HCT116 (cell line): ENCODE measurements around the gene FAM78B. TPM values are rescaled to one million over a fixed set of nuclear protein-coding genes. Genes with fewer than 3 reads are reported as not detected.

Source experiments
- ATAC-seq: fragments of 200-7000 bp; cut with Tn5 transposase; 2 replicates; pipeline ENCODE4 v1.9.1; 2020; ENCODE audit warnings: mild to moderate bottlenecking, moderate library complexity
- BruUV-seq: library from RNA; stranded (reverse); fragments of 400-500 nt; replicated peaks from 2 replicates; lab custom pipeline; 2021; lab: Mats Ljungman, UMichigan
- CTCF ChIA-PET: fragments of 300-600 bp; sonication (Branson Sonifier 250); formaldehyde crosslinking; loops from one replicate; lab custom pipeline; 2021; ENCODE audit warnings: antibody characterized with exemption; lab: Charles Lee
- POLR2A ChIA-PET: fragments of 300-600, 350-600 bp; sonication (Branson Sonifier 250); formaldehyde crosslinking; loops from one replicate; lab custom pipeline; 2021; ENCODE audit warnings: antibody characterized with exemption; lab: Charles Lee
- RAD21 ChIA-PET, 2 experiments: fragments of 300-600 bp; sonication (Branson Sonifier 250); formaldehyde crosslinking; loops; one replicate each; lab custom pipeline; 2023; ENCODE audit warnings: low total read pairs in 2 of 2; ENCODE audit not compliant: uncharacterized antibody in 2 of 2, unreplicated experiment in 2 of 2, low non-redundant PET in 1 of 2; lab: Charles Lee
- DNase-seq: peaks from one replicate; pipeline ENCODE4 v3.0.0-alpha.2; 2010; ENCODE audit warnings: low read depth, low spot score
- H2AFZ ChIP-seq: fragments of 200-600 bp; shearing (Covaris generic), sonication (generic); 2 replicates; pipeline ENCODE4 v1.6.1; 2017; ENCODE audit warnings: low read depth, mixed run types, mixed read lengths, antibody characterized with exemption, low read length; ENCODE audit not compliant: poor library complexity, severe bottlenecking
- H3K27ac ChIP-seq: 2 replicates; pipeline ENCODE4 v1.5.1; 2012; ENCODE audit warnings: low read depth, low read length
- H3K27me3 ChIP-seq: fragments of 200-600 bp; sonication (generic); 2 replicates; pipeline ENCODE4 v1.6.1; 2016; ENCODE audit warnings: mixed run types, low read length, mixed read lengths; ENCODE audit not compliant: insufficient read depth
- H3K36me3 ChIP-seq, 2 experiments: fragments of 200-500 bp in 1 of 2; fragments of 200-600 bp in 1 of 2; sonication (Bioruptor generic) in 1 of 2; sonication (generic) in 1 of 2; 2 replicates each; pipeline versions ENCODE4 v1.5.1 to v1.6.1; 2014 to 2016; ENCODE audit warnings: low read length in 2 of 2, inconsistent platforms in 1 of 2, mixed read lengths in 1 of 2, mixed run types in 1 of 2; ENCODE audit not compliant: insufficient read depth in 2 of 2, control insufficient read depth in 1 of 2
- H3K4me1 ChIP-seq, 2 experiments: fragments of 200-600 bp in 1 of 2; sonication (generic) in 1 of 2; 2 replicates each; pipeline versions ENCODE4 v1.5.1 to v1.6.1; 2012 to 2017; ENCODE audit warnings: low read length in 2 of 2, inconsistent platforms in 1 of 2, mild to moderate bottlenecking in 1 of 2, mixed read lengths in 1 of 2, mixed run types in 1 of 2, moderate library complexity in 1 of 2; ENCODE audit not compliant: insufficient read depth in 2 of 2, control insufficient read depth in 1 of 2
- H3K4me2 ChIP-seq: fragments of 200-600 bp; sonication (generic); 2 replicates; pipeline ENCODE4 v1.6.1; 2017; ENCODE audit warnings: mixed run types, low read length, mixed read lengths
- H3K4me3 ChIP-seq, 2 experiments: fragments of 200-600 bp in 1 of 2; sonication (generic) in 1 of 2; replicated peaks in 1 of 2; 2 replicates each; pipeline ENCODE4 v1.5.1; 2011 to 2016; ENCODE audit warnings: low read length in 2 of 2, control low read depth in 1 of 2, low read depth in 1 of 2, mild to moderate bottlenecking in 1 of 2, mixed read lengths in 1 of 2, mixed run types in 1 of 2
- H3K79me2 ChIP-seq: fragments of 200-600 bp; sonication (generic); 2 replicates; pipeline ENCODE4 v1.6.1; 2017; ENCODE audit warnings: mild to moderate bottlenecking, mixed run types, low read length, moderate library complexity, mixed read lengths; ENCODE audit not compliant: insufficient read depth
- H3K9ac ChIP-seq: fragments of 200-600 bp; sonication (generic); 2 replicates; pipeline ENCODE4 v1.6.1; 2016; ENCODE audit warnings: low read length, mixed read lengths
- H3K9me2 ChIP-seq: fragments of 200-600 bp; sonication (generic), shearing (Covaris generic); 2 replicates; pipeline ENCODE4 v1.6.1; 2017; ENCODE audit warnings: mixed run types, mild to moderate bottlenecking, moderate library complexity; ENCODE audit not compliant: insufficient read depth
- H3K9me3 ChIP-seq, 2 experiments: fragments of 200-500 bp in 1 of 2; fragments of 200-600 bp in 1 of 2; sonication (Bioruptor generic) in 1 of 2; sonication (generic) in 1 of 2; 2 replicates each; pipeline ENCODE4 v1.6.1; 2014 to 2017; ENCODE audit warnings: low read length in 2 of 2, mixed read lengths in 2 of 2, inconsistent platforms in 1 of 2, low read depth in 1 of 2, mild to moderate bottlenecking in 1 of 2, mixed run types in 1 of 2, moderate library complexity in 1 of 2; ENCODE audit not compliant: control insufficient read depth in 1 of 2, insufficient read depth in 1 of 2
- H4K20me1 ChIP-seq: fragments of 200-600 bp; sonication (generic), shearing (Covaris generic); 2 replicates; pipeline ENCODE4 v1.6.1; 2017; ENCODE audit warnings: mixed run types, mild to moderate bottlenecking, moderate library complexity; ENCODE audit not compliant: insufficient read depth
- ATF3 ChIP-seq: IDR thresholded peaks from 2 replicates; pipeline ENCODE4 v1.6.1; 2012
- EGR1 ChIP-seq: IDR thresholded peaks from 2 replicates; pipeline ENCODE4 v1.6.1; 2012; ENCODE audit warnings: low read depth
- EZH2 ChIP-seq: fragments of 200-600 bp; sonication (generic); IDR thresholded peaks from 2 replicates; pipeline ENCODE4 v1.6.1; 2017; ENCODE audit warnings: antibody characterized with exemption, mixed run types
- FOSL1 ChIP-seq: IDR thresholded peaks from 2 replicates; pipeline ENCODE4 v1.6.1; 2012; ENCODE audit warnings: low read depth
- MAX ChIP-seq: IDR thresholded peaks from 2 replicates; pipeline ENCODE4 v1.6.1; 2012
- POLR2A ChIP-seq: IDR thresholded peaks from 2 replicates; pipeline ENCODE4 v1.7.0; 2011; ENCODE audit warnings: borderline replicate concordance; ENCODE audit not compliant: insufficient read depth, insufficient read length; ENCODE audit errors: extremely low read depth
- POLR2AphosphoS5 ChIP-seq: IDR thresholded peaks from 2 replicates; pipeline ENCODE4 v1.6.1; 2011; ENCODE audit warnings: mild to moderate bottlenecking, low read depth, low read length, moderate library complexity
- REST ChIP-seq: IDR thresholded peaks from 2 replicates; pipeline ENCODE4 v1.6.1; 2012; ENCODE audit warnings: low read depth
- SIN3A ChIP-seq: IDR thresholded peaks from 2 replicates; pipeline ENCODE4 v1.6.1; 2012; ENCODE audit warnings: low read depth
- TCF7L2 ChIP-seq: IDR thresholded peaks from 2 replicates; pipeline ENCODE4 v1.7.0; 2011; ENCODE audit warnings: borderline replicate concordance, inconsistent platforms; ENCODE audit not compliant: insufficient read depth, insufficient read length; ENCODE audit errors: extremely low read depth
- YY1 ChIP-seq: IDR thresholded peaks from 2 replicates; pipeline ENCODE4 v1.6.1; 2011; ENCODE audit warnings: low read length, low read depth, moderate library complexity, mild to moderate bottlenecking; ENCODE audit not compliant: insufficient replicate concordance; ENCODE audit errors: extremely low read depth
- ZNF274 ChIP-seq: fragments of 200-500 bp; sonication (Bioruptor generic); IDR thresholded peaks from 2 replicates; pipeline ENCODE4 v1.6.1; 2014; ENCODE audit warnings: mild to moderate bottlenecking, low read depth, low read length, inconsistent platforms
- intact Hi-C: fragments of 100-400 bp; cut with micrococcal nuclease; formaldehyde crosslinking; loops from 2 replicates; pipeline ENCODE4 v1.10.0; 2022
- total RNA-seq: library from RNA; stranded (reverse); gene quantifications from one replicate; pipeline ENCODE4 v1.2.1, GENCODE V29; 2021; ENCODE audit not compliant: unreplicated experiment

FAM78B gene
- total RNA-seq, 1 experiment from 2014 or later, result 1.4 TPM

- no peak for TF ChIP-seq MAX
- TF ChIP-seq, all 23 proteins: peak for 0
These were observed 13.1 kb downstream of the FAM78B start (continued) for GRCh38 chr1:166153525-166154314.

GRCh38 chr1:166152978-166153377, 13.8 kb downstream of the FAM78B start:
- Histone ChIP-seq H3K4me1 (no peaks in the 10 kb centered on the region), H3K9me3 (no peaks in the 10 kb centered on the region), H3K27me3 (peaks cover 3% of the 10 kb centered on the region; the same call in 1 of the 2 replicates), H4K20me1 (no peaks in the 10 kb centered on the region), H3K27ac (no peak overlapping the region), H3K9me2 (no peaks in the 10 kb centered on the region), H3K79me2 (no peaks in the 10 kb centered on the region), H2AFZ (no peak overlapping the region), H3K4me3 (no peak overlapping the region), H3K36me3 (no peaks in the 10 kb centered on the region), H3K9ac (no peak overlapping the region), H3K4me2 (no peak overlapping the region)
- DNase-seq (no peak), ATAC-seq (no peak)
- RAD21 ChIA-PET, result no interaction called here
- intact Hi-C loops, result no loop called here
- TF ChIP-seq POLR2AphosphoS5, result no peak
- TF ChIP-seq ZNF274, result no peak
- no peak for TF ChIP-seq EZH2
- TF ChIP-seq FOSL1, result no peak
- TF ChIP-seq ATF3, result no peak
- no peak for TF ChIP-seq TCF7L2
- TF ChIP-seq YY1, result no peak
- no peak for TF ChIP-seq REST
- TF ChIP-seq EGR1, result no peak
- no peak for TF ChIP-seq SIN3A
- TF ChIP-seq POLR2A, result no peak
- CTCF ChIA-PET, result no interaction called here
- POLR2A ChIA-PET, result no interaction called here
- no TSS peak for BruUV-seq
